ACC112 (cell line): Measurements from ENCODE around the gene CCDC192.

Experiments
- H2AFZ ChIP-seq: fragments of 200-600 bp; sonication (generic); one replicate; pipeline ENCODE4 v1.6.0; 2017; ENCODE audit warnings: antibody characterized with exemption, low read length; ENCODE audit not compliant: unreplicated experiment
- H3K27ac ChIP-seq: fragments of 200-600 bp; sonication (generic); 2 replicates; pipeline ENCODE4 v1.5.1; 2014; ENCODE audit warnings: low read depth, mild to moderate bottlenecking, antibody characterized with exemption, low read length, moderate library complexity
- H3K27me3 ChIP-seq: fragments of 200-600 bp; sonication (generic); 2 replicates; pipeline ENCODE4 v1.6.1; 2014; ENCODE audit warnings: mild to moderate bottlenecking, antibody characterized with exemption, low read length, moderate library complexity, mixed read lengths; ENCODE audit not compliant: insufficient read depth
- H3K36me3 ChIP-seq: fragments of 200-600 bp; sonication (generic); 2 replicates; pipeline ENCODE4 v1.6.1; 2016; ENCODE audit warnings: mild to moderate bottlenecking, antibody characterized with exemption, low read length, moderate library complexity, mixed read lengths; ENCODE audit not compliant: insufficient read depth
- H3K4me1 ChIP-seq: fragments of 200-600 bp; sonication (generic); one replicate; pipeline ENCODE4 v1.6.1; 2016; ENCODE audit warnings: low read length, mixed read lengths; ENCODE audit not compliant: insufficient read depth, unreplicated experiment, control insufficient read depth
- H3K4me3 ChIP-seq: fragments of 200-600 bp; sonication (generic); 2 replicates; pipeline ENCODE4 v1.5.1; 2014; ENCODE audit warnings: mild to moderate bottlenecking, low read depth, low read length
- H3K79me2 ChIP-seq: fragments of 200-600 bp; sonication (generic); one replicate; pipeline ENCODE4 v1.6.0; 2016; ENCODE audit warnings: low read length; ENCODE audit not compliant: control insufficient read depth, unreplicated experiment, insufficient read depth

The CCDC192 gene

DNA sequence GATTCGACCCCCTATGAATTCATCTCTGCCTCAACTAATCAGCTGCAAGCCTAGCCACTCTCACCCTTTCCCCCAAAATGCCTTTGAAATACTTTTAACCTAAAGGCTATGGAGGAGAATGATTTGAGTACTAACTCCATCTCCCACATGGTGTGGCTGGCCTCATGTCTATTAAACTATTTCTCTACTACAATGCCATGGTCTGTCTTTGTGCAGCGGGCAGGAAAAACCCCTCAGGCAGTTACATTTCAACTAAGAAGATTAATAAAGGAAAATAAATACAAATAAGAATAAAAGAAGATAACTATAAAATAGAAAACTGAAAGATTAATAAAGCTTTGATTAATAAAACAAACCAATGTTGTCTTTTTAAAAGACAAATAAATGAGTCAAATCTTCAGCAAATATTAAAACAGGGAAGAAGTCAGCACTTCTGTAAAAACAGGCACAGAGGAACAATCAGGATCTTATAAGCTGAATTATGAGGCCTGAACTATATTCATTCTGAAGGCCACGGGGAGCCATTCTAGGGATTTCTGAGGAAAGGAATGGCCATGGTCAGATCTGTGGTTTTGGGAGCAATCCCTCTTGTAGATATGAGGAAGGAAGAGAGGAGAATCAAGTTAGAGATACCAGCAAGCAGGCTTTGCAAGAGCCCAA, 264.3 kb downstream of the CCDC192 start:
- H3K4me3 ChIP-seq = no peak overlapping the region
- H3K79me2 ChIP-seq = no peaks in the 10 kb centered on the region
- H2AFZ ChIP-seq = no peak overlapping the region
- H3K4me1 ChIP-seq = no peaks in the 10 kb centered on the region
- H3K27me3 ChIP-seq = no peaks in the 10 kb centered on the region
- no peak overlapping the region for H3K27ac ChIP-seq
- H3K36me3 ChIP-seq = 0 out of 2 replicates have a peak, but pooled peaks cover 4% of the 10 kb centered on the region

DNA sequence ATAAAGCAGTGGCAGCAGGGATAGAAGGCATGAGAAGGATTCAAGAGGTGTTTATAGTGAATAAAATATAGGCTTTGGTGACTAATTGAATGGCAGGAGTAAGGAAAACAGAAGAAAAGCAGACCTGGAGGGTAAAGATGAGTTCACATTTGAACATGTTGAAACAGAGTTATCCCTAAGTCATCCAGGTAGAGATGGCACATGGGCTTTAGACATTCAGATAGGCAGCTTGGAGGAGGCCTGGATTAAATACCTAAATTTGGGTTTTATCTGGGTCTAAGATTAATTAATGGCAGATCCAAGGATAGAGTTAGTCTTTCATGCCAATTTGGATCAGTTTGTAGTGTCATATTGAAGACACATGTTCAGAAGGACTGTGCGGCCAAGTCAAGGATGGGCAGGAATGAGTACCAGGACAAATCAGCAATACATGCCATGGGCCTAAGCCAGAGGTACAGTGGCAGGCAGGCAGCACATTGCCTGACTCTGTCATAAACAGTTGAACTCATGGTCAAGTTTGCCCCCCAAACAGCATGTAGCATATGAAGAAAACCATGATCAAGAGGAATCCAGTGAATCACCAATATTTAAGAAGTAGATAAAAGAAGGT, 264.9 kb downstream of the CCDC192 start:
- no peak overlapping the region for H3K4me3 ChIP-seq
- H3K27me3 ChIP-seq = no peaks in the 10 kb centered on the region
- 0 out of 2 replicates have a peak, but pooled peaks cover 4% of the 10 kb centered on the region for H3K36me3 ChIP-seq
- no peaks in the 10 kb centered on the region for H3K4me1 ChIP-seq
- H3K79me2 ChIP-seq = no peaks in the 10 kb centered on the region
- H3K27ac ChIP-seq = no peak overlapping the region
- H2AFZ ChIP-seq = no peak overlapping the region

DNA sequence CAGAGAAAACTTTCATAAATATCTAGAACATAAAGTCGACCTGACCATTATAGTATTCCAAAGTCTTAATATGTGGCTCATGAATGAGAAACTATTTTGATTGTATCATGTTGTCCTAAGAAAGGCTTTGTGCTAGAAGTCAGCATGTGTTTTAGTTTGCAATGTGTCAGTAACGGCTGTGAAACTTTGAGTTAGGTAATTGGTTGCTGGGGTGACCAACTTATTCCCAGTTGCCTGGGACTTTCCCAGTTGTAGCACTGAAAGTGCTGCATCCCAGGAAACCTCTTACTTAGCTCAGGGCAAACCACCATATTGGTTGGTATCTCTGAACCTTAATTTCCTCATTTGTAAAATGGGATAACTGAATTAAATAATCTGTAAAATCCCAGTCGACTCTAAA, 265.8 kb downstream of the CCDC192 start:
- Histone ChIP-seq H3K36me3 (0 out of 2 replicates have a peak, but pooled peaks cover 4% of the 10 kb centered on the region), H3K27ac (no peak overlapping the region), H2AFZ (no peak overlapping the region), H3K4me3 (no peak overlapping the region), H3K79me2 (no peaks in the 10 kb centered on the region), H3K4me1 (no peaks in the 10 kb centered on the region), H3K27me3 (no peaks in the 10 kb centered on the region)

DNA sequence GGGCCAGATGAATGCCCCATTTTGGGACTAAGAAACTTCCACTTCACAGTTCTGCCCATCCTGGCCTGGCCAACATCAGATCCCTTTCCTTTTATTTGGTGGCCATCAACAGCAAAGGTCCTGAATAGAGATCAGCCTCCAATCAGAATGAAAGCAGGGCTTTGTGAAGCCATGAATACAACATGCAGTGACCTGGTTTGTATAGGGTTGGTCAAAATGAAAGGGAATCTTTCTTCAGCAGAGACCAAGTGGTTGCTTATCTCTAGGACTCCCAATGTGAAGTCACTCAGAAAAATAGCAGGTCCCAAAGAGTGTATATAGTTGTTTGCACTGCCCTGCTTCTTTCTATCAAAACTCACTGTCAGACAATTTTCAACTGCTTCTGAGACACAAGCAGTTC, 266.5 kb downstream of the CCDC192 start:
- 0 out of 2 replicates have a peak, but pooled peaks cover 4% of the 10 kb centered on the region for H3K36me3 ChIP-seq
- no peaks in the 10 kb centered on the region for H3K79me2 ChIP-seq
- H3K27ac ChIP-seq = no peak overlapping the region

DNA sequence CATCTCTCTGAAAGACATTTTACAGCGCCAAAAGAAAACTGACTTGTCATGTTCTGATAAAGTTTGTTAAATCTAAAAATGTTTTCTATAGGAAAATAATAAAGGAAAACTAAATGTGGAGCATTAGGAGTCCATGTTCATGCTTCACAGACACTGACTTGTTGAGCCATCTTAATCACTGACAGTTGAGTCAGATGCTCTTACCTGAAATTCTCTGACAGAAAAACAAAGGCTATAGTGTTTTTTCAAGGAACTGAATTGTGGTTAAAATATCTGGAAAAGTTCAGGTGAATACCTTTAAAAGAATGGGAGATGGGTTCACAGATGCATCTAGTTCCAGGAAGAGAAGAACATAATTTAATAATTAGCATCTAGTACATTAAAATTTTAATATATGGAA, 266.9 kb downstream of the CCDC192 start:
- Histone ChIP-seq H3K4me1 (no peaks in the 10 kb centered on the region), H3K27ac (no peak overlapping the region), H3K4me3 (no peak overlapping the region), H2AFZ (no peak overlapping the region), H3K79me2 (no peaks in the 10 kb centered on the region), H3K27me3 (no peaks in the 10 kb centered on the region), H3K36me3 (0 out of 2 replicates have a peak, but pooled peaks cover 4% of the 10 kb centered on the region)

More for the DNA sequence above, 266.5 kb downstream of the CCDC192 start:
- Histone ChIP-seq H3K4me3 (no peak overlapping the region), H2AFZ (no peak overlapping the region), H3K4me1 (no peaks in the 10 kb centered on the region), H3K27me3 (no peaks in the 10 kb centered on the region)

DNA sequence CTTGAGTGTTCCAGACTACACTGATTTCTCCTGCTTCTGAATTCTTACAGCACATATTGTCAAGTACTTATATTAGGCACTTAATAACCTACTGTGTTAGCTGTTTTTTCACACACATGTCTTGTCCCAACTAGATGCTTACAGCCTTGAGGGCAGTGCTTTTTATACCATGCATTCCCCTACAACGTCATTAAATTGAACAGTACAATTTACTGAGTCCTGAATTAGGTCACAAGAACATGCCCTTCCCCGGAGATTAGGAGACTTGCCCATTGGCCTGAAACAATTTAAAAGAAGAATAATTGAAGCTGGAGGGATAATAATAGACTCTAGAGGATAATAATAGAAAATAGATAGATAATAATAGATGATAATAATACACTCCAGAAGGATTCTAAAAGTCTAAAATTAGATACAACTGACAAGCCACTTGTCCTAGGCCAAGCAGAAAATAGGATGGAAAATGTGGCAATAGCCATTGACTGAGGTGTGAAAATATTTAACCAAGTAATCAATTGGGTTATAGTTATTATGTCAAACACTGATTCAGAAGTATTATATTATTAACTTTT, 267.7 kb downstream of the CCDC192 start:
- Histone ChIP-seq H2AFZ (no peak overlapping the region), H3K4me1 (no peaks in the 10 kb centered on the region), H3K27ac (no peak overlapping the region), H3K36me3 (0 out of 2 replicates have a peak, but pooled peaks cover 2% of the 10 kb centered on the region), H3K27me3 (no peaks in the 10 kb centered on the region), H3K4me3 (no peak overlapping the region), H3K79me2 (no peaks in the 10 kb centered on the region)

DNA sequence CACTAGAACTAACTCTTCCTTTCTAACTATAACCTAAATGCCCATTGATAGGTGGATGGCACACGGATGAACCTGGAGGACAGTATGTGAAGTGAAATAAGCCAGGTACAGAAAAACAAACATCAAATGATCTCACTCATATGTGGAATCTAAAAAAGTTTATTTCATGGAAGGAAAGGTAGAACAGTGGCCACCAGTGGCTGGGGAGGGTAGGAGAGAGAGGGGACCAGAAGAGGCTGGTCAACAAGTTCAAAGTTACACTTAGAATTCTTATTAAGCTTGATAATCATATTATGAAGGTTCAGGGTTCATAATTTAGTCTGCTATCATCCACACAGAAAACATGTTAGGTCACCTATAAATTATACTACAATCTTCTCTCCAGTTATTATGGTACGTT, 272.8 kb downstream of the CCDC192 start:
- Histone ChIP-seq H3K27me3 (no peaks in the 10 kb centered on the region), H3K4me3 (no peak overlapping the region), H3K79me2 (no peaks in the 10 kb centered on the region)

DNA sequence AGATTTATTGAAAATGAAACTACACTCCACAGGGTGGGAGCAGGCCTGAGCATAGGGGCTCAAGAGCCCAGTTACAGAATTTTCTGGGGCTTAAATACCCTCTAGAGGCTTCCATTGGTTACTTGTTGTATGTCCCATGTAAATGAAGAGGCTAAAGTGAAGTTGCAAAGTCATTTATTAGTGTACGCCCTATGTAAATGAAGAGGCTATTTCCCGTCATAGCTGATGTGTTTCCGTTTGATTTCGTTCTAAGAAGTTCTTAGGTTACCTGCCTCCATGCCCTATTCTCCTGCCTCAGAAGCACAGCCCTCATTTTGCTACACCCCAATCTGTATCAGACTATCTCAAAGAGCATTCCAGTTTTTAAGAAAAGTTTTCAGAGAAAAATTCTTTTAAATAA, 273.3 kb downstream of the CCDC192 start:
- H2AFZ ChIP-seq = no peak overlapping the region
- no peaks in the 10 kb centered on the region for H3K27me3 ChIP-seq
- H3K27ac ChIP-seq = no peak overlapping the region
- H3K4me3 ChIP-seq = no peak overlapping the region
- H3K79me2 ChIP-seq = no peaks in the 10 kb centered on the region
- H3K36me3 ChIP-seq = no peaks in the 10 kb centered on the region
- H3K4me1 ChIP-seq = no peaks in the 10 kb centered on the region

More for the DNA sequence above, 272.8 kb downstream of the CCDC192 start:
- no peaks in the 10 kb centered on the region for H3K36me3 ChIP-seq
- H3K27ac ChIP-seq = no peak overlapping the region
- no peak overlapping the region for H2AFZ ChIP-seq
- no peaks in the 10 kb centered on the region for H3K4me1 ChIP-seq

DNA sequence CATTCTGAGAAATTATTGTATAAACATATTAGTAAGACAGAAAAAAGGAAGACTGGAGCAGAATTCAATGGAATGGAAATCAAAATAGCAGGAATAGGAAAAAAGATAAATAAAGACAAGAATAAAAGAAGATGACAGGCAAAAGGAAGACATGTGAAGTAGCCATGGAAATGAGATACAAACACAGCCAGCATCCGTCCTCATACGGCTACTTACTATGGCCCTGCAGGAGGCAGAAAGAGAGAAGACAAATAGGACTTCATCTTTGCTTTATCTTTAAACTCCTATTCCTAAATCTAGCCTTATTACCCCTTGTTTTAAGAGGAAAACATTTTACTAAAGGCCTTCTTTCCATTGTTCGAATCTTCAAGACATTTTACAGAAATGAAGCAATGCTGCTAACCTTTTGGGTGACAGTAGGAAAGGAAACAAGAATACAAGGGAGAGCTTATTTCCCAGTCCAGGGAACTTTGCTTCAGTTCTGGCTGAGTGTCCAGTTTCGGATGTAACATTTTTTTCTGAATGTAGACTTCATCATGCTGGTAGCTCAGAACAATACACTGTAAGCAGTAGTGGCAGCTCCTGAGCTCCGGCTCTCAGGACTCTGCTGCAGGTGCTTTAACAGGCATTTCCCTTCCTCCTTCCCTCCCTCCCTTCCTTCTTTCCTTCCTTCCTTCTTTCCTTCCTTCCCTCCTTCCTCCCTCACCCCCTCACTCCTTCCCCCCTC, 274.0 kb downstream of the CCDC192 start:
- H3K4me3 ChIP-seq = no peak overlapping the region
- H2AFZ ChIP-seq = no peak overlapping the region
- no peak overlapping the region for H3K27ac ChIP-seq

DNA sequence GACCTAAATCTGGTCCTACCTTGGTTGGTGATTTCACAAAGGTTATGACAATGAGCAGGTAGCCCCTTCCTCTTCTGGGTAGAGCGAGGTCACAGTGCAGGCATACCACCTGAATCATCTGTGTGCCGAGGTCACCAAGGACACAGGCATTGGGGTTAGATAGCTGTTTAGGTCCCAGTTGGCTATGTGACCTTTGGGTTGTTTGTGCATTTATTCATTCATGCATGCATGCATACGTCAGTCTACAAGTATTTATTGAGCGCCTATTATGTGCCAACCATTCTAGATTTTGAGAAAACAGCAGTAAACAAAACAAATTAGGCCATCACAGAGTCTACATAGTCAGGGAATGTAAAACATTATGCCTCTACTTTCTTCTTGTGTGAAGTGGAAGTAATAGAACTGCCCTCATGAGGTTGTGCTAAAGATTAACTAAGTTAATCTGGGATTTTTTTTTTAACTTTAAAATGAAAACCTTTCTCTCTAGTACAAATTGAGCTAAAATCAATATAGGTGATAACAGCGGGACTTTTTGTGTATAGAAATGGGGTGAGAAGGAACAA, 275.6 kb downstream of the CCDC192 start:
- no peaks in the 10 kb centered on the region for H3K27me3 ChIP-seq
- no peak overlapping the region for H3K27ac ChIP-seq
- H3K79me2 ChIP-seq = no peaks in the 10 kb centered on the region
- no peaks in the 10 kb centered on the region for H3K36me3 ChIP-seq
- no peaks in the 10 kb centered on the region for H3K4me1 ChIP-seq
- no peak overlapping the region for H2AFZ ChIP-seq
- H3K4me3 ChIP-seq = no peak overlapping the region

More for the DNA sequence above, 274.0 kb downstream of the CCDC192 start:
- no peaks in the 10 kb centered on the region for H3K79me2 ChIP-seq
- H3K36me3 ChIP-seq = no peaks in the 10 kb centered on the region
- H3K4me1 ChIP-seq = no peaks in the 10 kb centered on the region
- no peaks in the 10 kb centered on the region for H3K27me3 ChIP-seq
